Mesenteric fat pad (tissue), 1 donor: ENCODE measurements around the gene GMDS. TPM values are rescaled to one million over a fixed set of nuclear protein-coding genes. Genes with fewer than 3 reads are reported as not detected.

Experiments used
- DNase-seq: peaks from one replicate; pipeline ENCODE4 v3.0.0-alpha.2; 2020; ENCODE audit warnings: low spot score
- total RNA-seq: library from RNA; stranded (reverse); fragmentation: NEBNext Ultra II Directional; extraction: Animal tissue kit (Norgen Biotek cat#: 25700); gene quantifications from one replicate; pipeline ENCODE4 v1.2.1, GENCODE V29; 2021
- donor health status: DM: yes; HTN: yes; CAD: no.

GMDS gene
- total RNA-seq, 1 donor from 2014 or later = 10.3 TPM

- no peak for DNase-seq
Observed at GRCh38 chr6:2179950-2180349, 65.5 kb downstream of the GMDS start.

GRCh38 chr6:2179241-2179640 lies 66.2 kb downstream of the GMDS start:
- DNase-seq = no peak

- DNase-seq = no peak
Observed at GRCh38 chr6:2178125-2178524, 67.3 kb downstream of the GMDS start.

GRCh38 chr6:2175825-2176224 lies 69.6 kb downstream of the GMDS start:
- no peak for DNase-seq

- DNase-seq = no peak
Observed at GRCh38 chr6:2173203-2173961, 72.0 kb downstream of the GMDS start.

GRCh38 chr6:2171728-2172127 lies 73.7 kb downstream of the GMDS start:
- DNase-seq = no peak

GRCh38 chr6:2168480-2168879 lies 76.9 kb downstream of the GMDS start:
- DNase-seq = no peak

- DNase-seq = no peak
Observed at GRCh38 chr6:2166717-2167116, 78.7 kb downstream of the GMDS start.

- no peak for DNase-seq
Observed at GRCh38 chr6:2165286-2165685, 80.1 kb downstream of the GMDS start.

- DNase-seq = no peak
Observed at GRCh38 chr6:2164481-2164880, 80.9 kb downstream of the GMDS start.

GRCh38 chr6:2162079-2162445 lies 83.3 kb downstream of the GMDS start:
- DNase-seq = no peak

GRCh38 chr6:2158596-2159271 lies 86.7 kb downstream of the GMDS start:
- DNase-seq = no peak

- DNase-seq = no peak
Observed at GRCh38 chr6:2157441-2158127, 87.8 kb downstream of the GMDS start.

- no peak for DNase-seq
Observed at GRCh38 chr6:2155206-2155605, 90.2 kb downstream of the GMDS start.

- DNase-seq = no peak
Observed at GRCh38 chr6:2149361-2150006, 95.9 kb downstream of the GMDS start.

GRCh38 chr6:2148748-2149147 lies 96.7 kb downstream of the GMDS start:
- no peak for DNase-seq

GRCh38 chr6:2147766-2148448 lies 97.5 kb downstream of the GMDS start:
- DNase-seq = no peak

GRCh38 chr6:2147261-2147660 lies 98.1 kb downstream of the GMDS start:
- DNase-seq = no peak

GRCh38 chr6:2144210-2144609 lies 101.2 kb downstream of the GMDS start:
- no peak for DNase-seq

- DNase-seq = no peak
Observed at GRCh38 chr6:2141644-2142290, 103.6 kb downstream of the GMDS start.
